ENCODE measurements around the gene PLEKHA6. TPM values are rescaled to one million over a fixed set of nuclear protein-coding genes. Genes with fewer than 3 reads are reported as not detected.

The PLEKHA6 gene
- total and polyA plus RNA-seq, 2 experiments from 2014 or later, result 2.8 to 6.2 TPM

- no peak overlapping the region for H3K4me3 ChIP-seq
- H3K9me3 Mint-ChIP-seq, result no peaks in the 10 kb centered on the region
- no peak overlapping the region for H3K27ac Mint-ChIP-seq
- peaks cover 6% of the 10 kb centered on the region; the same call in 1 of the 2 replicates for H3F3A ChIP-seq (replicated peaks; ENCODE audit: low read depth)
- H3K4me1 Mint-ChIP-seq, result peaks cover 40% of the 10 kb centered on the region
- H3K36me3 ChIP-seq (ENCODE audit: insufficient read depth), result no peaks in the 10 kb centered on the region
- DNase-seq (ENCODE audit: low spot score), result no peak
- no peak overlapping the region for H3K27ac ChIP-seq (ENCODE audit: low read depth)
- H3K4me1 ChIP-seq (ENCODE audit: insufficient read depth), result peaks cover 31% of the 10 kb centered on the region
- H3K27me3 Mint-ChIP-seq (ENCODE audit: insufficient read depth, low read depth, poor library complexity), result peaks cover 11% of the 10 kb centered on the region
- H2AFZ ChIP-seq, result no peak overlapping the region
- no peak overlapping the region for H3K4me2 ChIP-seq
- H3K27me3 ChIP-seq (ENCODE audit: insufficient read depth), result no peaks in the 10 kb centered on the region
- H3K9me2 ChIP-seq (ENCODE audit: insufficient read depth), result no peaks in the 10 kb centered on the region
- no peaks in the 10 kb centered on the region; the same call in 1 of the 2 replicates for H4K20me1 ChIP-seq (replicated peaks; ENCODE audit: insufficient read depth)
- no peaks in the 10 kb centered on the region for H3K36me3 Mint-ChIP-seq (ENCODE audit: low read depth)
- H3K4me3 Mint-ChIP-seq, result no peak overlapping the region
- no peaks in the 10 kb centered on the region for H3K79me2 ChIP-seq (replicated peaks; ENCODE audit: insufficient read depth)
- no peak for TF ChIP-seq NANOG (IDR thresholded peaks at IDR 0.05; ENCODE audit: borderline replicate concordance)
- TF ChIP-seq ZNF114 (CRISPR knock-in tag; IDR thresholded peaks at IDR 0.05), result no peak
- no peak for ATAC-seq
These were observed 5.2 kb downstream of the PLEKHA6 start for GRCh38 chr1:204354579-204354978.

GRCh38 chr1:204353213-204353910 lies 6.4 kb downstream of the PLEKHA6 start:
- Histone ChIP-seq H3K4me2 (no peak overlapping the region), H3K4me3 (no peak overlapping the region), H3K36me3 (ENCODE audit: insufficient read depth) (no peaks in the 10 kb centered on the region), H3K79me2 (replicated peaks; ENCODE audit: insufficient read depth) (no peaks in the 10 kb centered on the region), H3F3A (replicated peaks; ENCODE audit: low read depth) (peaks cover 3% of the 10 kb centered on the region; the same call in 1 of the 2 replicates), H3K4me1 (ENCODE audit: insufficient read depth) (peaks cover 23% of the 10 kb centered on the region), H3K27ac (ENCODE audit: low read depth) (no peak overlapping the region), H2AFZ (no peak overlapping the region), H3K9me2 (ENCODE audit: insufficient read depth) (no peaks in the 10 kb centered on the region), H3K27me3 (ENCODE audit: insufficient read depth) (no peaks in the 10 kb centered on the region), H4K20me1 (replicated peaks; ENCODE audit: insufficient read depth) (no peaks in the 10 kb centered on the region; the same call in 1 of the 2 replicates)
- no peak for DNase-seq (ENCODE audit: low spot score)
- Mint-ChIP-seq H3K27ac (no peak overlapping the region), H3K4me3 (no peak overlapping the region), H3K36me3 (ENCODE audit: low read depth) (no peaks in the 10 kb centered on the region), H3K9me3 (no peaks in the 10 kb centered on the region), H3K27me3 (ENCODE audit: insufficient read depth, low read depth, poor library complexity) (peaks cover 6% of the 10 kb centered on the region), H3K4me1 (peaks cover 30% of the 10 kb centered on the region)
- ATAC-seq, result no peak
- no peak for TF ChIP-seq EZH2phosphoT487 (IDR thresholded peaks at IDR 0.05; ENCODE audit: unreplicated experiment)
- TF ChIP-seq STAT1 (IDR thresholded peaks at IDR 0.05; ENCODE audit: unreplicated experiment), result no peak
- no peak for TF ChIP-seq EZH2 (IDR thresholded peaks at IDR 0.05; ENCODE audit: low read depth, unreplicated experiment)
- TF ChIP-seq CTCF (conservative IDR thresholded peaks at IDR 0.05; ENCODE audit: low read depth in 2 of 2), result no peak
- no peak for TF ChIP-seq REST (IDR thresholded peaks at IDR 0.05; ENCODE audit: unreplicated experiment)
- TF ChIP-seq NANOG (IDR thresholded peaks at IDR 0.05; ENCODE audit: borderline replicate concordance), result no peak
- TF ChIP-seq POLR2AphosphoS5 (IDR thresholded peaks at IDR 0.05; ENCODE audit: low read depth), result no peak
- no peak for TF ChIP-seq ZNF462 (CRISPR knock-in tag; IDR thresholded peaks at IDR 0.05)

Measured in GM23338 (cell line).